Mucosa of descending colon (tissue), 3 donors: ENCODE data around the gene RMDN3. TPM values are rescaled to one million over a fixed set of nuclear protein-coding genes. Genes with fewer than 3 reads are reported as not detected.
A peak's percentile ranks its signal among the peaks of the same experiment; 100 is the strongest.

Experiments
- ATAC-seq: fragments of 200-7000 bp; cut with Tn5 transposase; one replicate; pipeline ENCODE4 v1.9.1; 2020; ENCODE audit warnings: mild to moderate bottlenecking, moderate library complexity
- DNase-seq, 3 donors: peaks; one replicate each; pipeline ENCODE4 v3.0.0-alpha.2; 2020
- H3K36me3 ChIP-seq: fragments of 200-600 bp; one replicate; pipeline ENCODE4 v1.8.0; 2021; ENCODE audit warnings: low read depth, mild to moderate bottlenecking
- H3K4me1 ChIP-seq: fragments of 200-600 bp; one replicate; pipeline ENCODE4 v1.8.0; 2021; ENCODE audit warnings: low read depth, mild to moderate bottlenecking
- H3K4me3 ChIP-seq: fragments of 200-600 bp; one replicate; pipeline ENCODE4 v1.8.0; 2021; ENCODE audit warnings: mild to moderate bottlenecking
- H3K9me3 ChIP-seq: fragments of 200-600 bp; one replicate; pipeline ENCODE4 v1.8.0; 2021; ENCODE audit warnings: mild to moderate bottlenecking
- intact Hi-C, 2 donors: fragments of 100-400 bp; cut with DNase I in 1 of 2; cut with micrococcal nuclease in 1 of 2; formaldehyde crosslinking; loops; one replicate each; pipeline versions ENCODE4 v1.11.0 to v1.11.1; 2022; cut with DNase I, micrococcal nuclease
- total RNA-seq, 3 donors: library from RNA; stranded (reverse); fragmentation: NEBNext Ultra II Directional in 2 of 3; extraction: Animal tissue kit (Norgen Biotek cat#: 25700) in 2 of 3; gene quantifications; one replicate each; pipeline versions ENCODE4 v1.2.1 to v1.2.4, GENCODE V29; 2021 to 2023
- TF ChIP-seq, protein P1 (sequence below): fragments of 200-600 bp; IDR thresholded peaks from one replicate; pipeline ENCODE4 v1.8.0; 2022; ENCODE audit warnings: antibody characterized with exemption, mild to moderate bottlenecking
- donor health status: DM: no; HTN: no; CAD: no; lungs with moderate emphysema.
- donor health status: DM: no; HTN: no; CAD: no.
- donor health status: DM: no; HTN: yes; CAD: no.

Gene RMDN3
- total RNA-seq, 3 donors from 2014 or later = 30.1 to 38.4 (median 37.8) TPM

DNA sequence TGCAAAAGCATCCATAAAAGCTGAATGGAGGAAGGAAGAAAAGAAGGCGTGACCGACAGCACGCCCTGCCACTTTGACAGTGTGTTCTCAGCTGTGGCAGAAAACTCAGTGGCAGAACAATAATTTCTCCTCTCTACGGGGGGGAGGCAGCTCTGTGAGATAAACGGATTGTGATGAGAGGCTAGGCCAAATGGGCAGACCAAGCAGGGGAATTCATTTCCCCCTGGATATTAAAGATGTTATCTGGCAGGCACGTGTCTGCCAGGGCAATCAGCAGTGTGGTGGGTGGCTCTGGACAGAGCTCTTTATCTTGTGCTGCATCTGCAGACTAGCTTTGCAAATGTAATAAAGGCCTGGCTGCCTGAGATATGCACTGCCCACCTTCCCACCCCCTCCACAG, 1.9 kb upstream of the RMDN3 start:
- intact Hi-C loops = no loop called here
- TF ChIP-seq, protein P1, sequence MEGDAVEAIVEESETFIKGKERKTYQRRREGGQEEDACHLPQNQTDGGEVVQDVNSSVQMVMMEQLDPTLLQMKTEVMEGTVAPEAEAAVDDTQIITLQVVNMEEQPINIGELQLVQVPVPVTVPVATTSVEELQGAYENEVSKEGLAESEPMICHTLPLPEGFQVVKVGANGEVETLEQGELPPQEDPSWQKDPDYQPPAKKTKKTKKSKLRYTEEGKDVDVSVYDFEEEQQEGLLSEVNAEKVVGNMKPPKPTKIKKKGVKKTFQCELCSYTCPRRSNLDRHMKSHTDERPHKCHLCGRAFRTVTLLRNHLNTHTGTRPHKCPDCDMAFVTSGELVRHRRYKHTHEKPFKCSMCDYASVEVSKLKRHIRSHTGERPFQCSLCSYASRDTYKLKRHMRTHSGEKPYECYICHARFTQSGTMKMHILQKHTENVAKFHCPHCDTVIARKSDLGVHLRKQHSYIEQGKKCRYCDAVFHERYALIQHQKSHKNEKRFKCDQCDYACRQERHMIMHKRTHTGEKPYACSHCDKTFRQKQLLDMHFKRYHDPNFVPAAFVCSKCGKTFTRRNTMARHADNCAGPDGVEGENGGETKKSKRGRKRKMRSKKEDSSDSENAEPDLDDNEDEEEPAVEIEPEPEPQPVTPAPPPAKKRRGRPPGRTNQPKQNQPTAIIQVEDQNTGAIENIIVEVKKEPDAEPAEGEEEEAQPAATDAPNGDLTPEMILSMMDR = no peak
- peaks cover 12% of the 10 kb centered on the region for H3K4me1 ChIP-seq
- no peaks in the 10 kb centered on the region for H3K36me3 ChIP-seq
- no peaks in the 10 kb centered on the region for H3K9me3 ChIP-seq
- no peak overlapping the region for H3K4me3 ChIP-seq
- no peak for ATAC-seq
- DNase-seq = no peak

DNA sequence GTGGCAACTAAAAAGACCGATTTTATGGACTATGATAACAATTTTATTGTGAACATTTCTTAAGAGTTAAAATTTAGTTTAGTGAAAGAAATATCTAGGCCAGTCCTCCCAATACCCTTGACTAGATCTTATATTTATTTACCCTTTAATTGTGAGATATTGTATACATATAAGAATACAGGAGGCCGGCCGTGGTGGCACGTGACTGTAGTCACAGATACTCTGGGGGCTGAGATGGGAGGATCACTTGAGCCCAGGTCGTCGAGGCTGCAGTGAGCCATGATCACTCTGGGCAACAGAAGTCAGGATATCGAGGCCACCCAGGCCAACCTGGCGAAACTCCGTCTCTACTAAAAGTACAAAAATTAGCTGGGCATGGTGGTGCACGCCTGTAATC, 756 bp upstream of the RMDN3 start:
- TF ChIP-seq, protein P1 = no peak
- intact Hi-C loops = no loop called here
- no peak for ATAC-seq

DNA sequence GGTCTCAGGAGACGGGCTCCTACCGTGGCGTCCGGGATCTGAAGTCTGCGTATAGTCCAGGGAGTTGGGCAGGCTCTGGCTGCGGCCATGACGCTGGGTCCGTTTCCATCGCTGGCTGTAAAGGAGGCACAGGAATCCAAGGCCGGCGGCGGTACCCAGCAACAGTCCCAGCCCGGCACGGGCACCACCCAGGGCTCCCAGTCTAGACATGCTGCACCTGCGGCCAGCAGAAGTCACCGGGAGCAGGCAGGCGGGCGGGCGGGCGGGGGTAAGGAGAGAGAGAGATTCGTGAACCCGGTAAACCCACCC, 526 bp downstream of the RMDN3 start:
- Histone ChIP-seq H3K36me3 (no peaks in the 10 kb centered on the region), H3K4me3 (peak overlapping the region; percentile 78), H3K4me1 (peaks cover 12% of the 10 kb centered on the region), H3K9me3 (no peaks in the 10 kb centered on the region)
- DNase-seq (peak; percentile 53 to 72 (median 71)), ATAC-seq (peak; percentile 61)
- TF ChIP-seq, protein P1 = no peak
- intact Hi-C loops = no loop called here

More for the DNA sequence above, 756 bp upstream of the RMDN3 start:
- no peaks in the 10 kb centered on the region for H3K36me3 ChIP-seq
- H3K4me1 ChIP-seq = peaks cover 12% of the 10 kb centered on the region
- no peak for DNase-seq
- H3K4me3 ChIP-seq = no peak overlapping the region
- no peaks in the 10 kb centered on the region for H3K9me3 ChIP-seq

DNA sequence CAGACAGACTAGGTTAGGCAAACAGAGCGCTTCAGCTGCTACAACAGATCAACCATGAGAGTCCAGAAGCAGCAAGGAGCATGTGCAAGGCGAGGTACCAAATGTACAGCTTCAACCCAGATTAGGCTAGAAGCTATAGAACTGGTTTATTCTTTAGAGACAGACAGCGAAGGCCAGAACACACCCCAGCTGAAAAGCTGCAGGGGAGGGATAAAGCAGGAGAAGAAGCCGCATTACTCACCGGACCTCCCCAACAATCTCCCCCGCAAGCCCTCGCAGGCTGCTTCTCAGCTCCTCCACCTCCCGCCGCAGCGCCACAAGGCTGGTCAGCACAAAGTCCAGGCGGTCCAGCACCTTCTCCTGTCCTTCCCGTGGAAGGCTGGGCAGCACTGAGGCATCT, 3.3 kb downstream of the RMDN3 start:
- peaks cover 19% of the 10 kb centered on the region for H3K4me1 ChIP-seq
- intact Hi-C loops = loop anchor here in 1 of 2 donors (1.0 kb wide), 1 partner anchor 25 kb away; no protein-coding TSS in a partner anchor
- no peaks in the 10 kb centered on the region for H3K9me3 ChIP-seq
- ATAC-seq (no peak), DNase-seq (no peak)
- H3K36me3 ChIP-seq = no peaks in the 10 kb centered on the region
- H3K4me3 ChIP-seq = no peak overlapping the region
- TF ChIP-seq, protein P1 = no peak

DNA sequence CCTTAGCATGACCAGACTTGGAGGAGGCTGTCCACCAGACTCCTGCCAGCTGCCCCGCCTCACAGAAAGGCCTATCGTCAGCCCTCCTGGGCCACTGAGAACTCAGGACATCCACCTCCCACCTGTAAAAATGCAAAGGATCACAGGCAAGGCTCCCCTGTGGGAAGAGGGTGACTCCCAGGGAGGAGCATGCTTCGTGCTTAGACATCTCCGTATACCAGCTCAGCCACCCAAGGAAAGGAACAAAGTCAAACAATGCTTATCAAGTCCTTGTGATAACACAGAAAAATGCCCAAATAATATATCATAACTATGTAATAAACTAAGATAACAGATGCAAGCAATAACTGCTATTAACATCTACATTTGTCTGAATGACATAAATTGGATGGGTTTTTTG, 4.2 kb downstream of the RMDN3 start:
- H3K4me1 ChIP-seq = peaks cover 19% of the 10 kb centered on the region
- H3K36me3 ChIP-seq = no peaks in the 10 kb centered on the region
- H3K9me3 ChIP-seq = no peaks in the 10 kb centered on the region
- no peak for DNase-seq
- H3K4me3 ChIP-seq = no peak overlapping the region
- TF ChIP-seq, protein P1 = no peak
- intact Hi-C loops = loop anchor here in 1 of 2 donors (1.0 kb wide), 1 partner anchor 25 kb away; no protein-coding TSS in a partner anchor
- ATAC-seq = no peak

DNA sequence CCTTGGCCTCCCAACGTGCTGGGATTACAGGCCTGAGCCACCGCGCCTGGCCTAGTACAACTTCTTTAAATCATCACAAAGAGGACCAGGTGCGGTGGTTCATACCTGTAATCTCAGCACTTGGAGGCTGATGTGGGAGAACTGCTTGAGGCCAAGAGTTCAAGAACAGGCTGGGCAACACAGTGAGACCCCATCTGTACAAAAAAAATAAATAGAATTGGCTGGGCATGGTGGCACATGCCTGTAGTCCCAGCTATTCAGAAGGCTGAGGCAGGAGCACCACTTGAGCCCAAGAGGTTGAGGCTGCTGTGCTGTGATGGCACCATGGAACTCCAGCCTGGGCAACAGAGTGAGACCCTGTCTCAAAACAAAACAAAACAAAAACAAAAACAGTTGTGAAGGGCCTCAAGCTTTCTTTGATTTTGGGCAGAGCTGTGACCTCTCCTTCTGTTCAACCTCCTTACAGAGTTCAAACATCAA, 5.9 kb downstream of the RMDN3 start:
- TF ChIP-seq, protein P1 = no peak
- Histone ChIP-seq H3K36me3 (no peaks in the 10 kb centered on the region), H3K4me1 (peaks cover 19% of the 10 kb centered on the region), H3K4me3 (no peak overlapping the region), H3K9me3 (no peaks in the 10 kb centered on the region)
- intact Hi-C loops = no loop called here
- ATAC-seq (no peak), DNase-seq (no peak)
